HepG2 (cell line): Measurements from ENCODE around the gene TBCEL.

Experiments
- CTCF ChIP-seq: sonication (generic); formaldehyde crosslinking; IDR thresholded peaks from 2 replicates; pipeline ENCODE4 v1.5.0; 2020; ENCODE audit warnings: mild to moderate bottlenecking, missing genetic modification reagents, moderate library complexity
- HCFC1 ChIP-seq: fragments of 150-350 bp; IDR thresholded peaks from 2 replicates; pipeline ENCODE4 v1.6.1; 2014; ENCODE audit warnings: low read depth, low read length
- ZNF10 ChIP-seq: sonication (generic); formaldehyde crosslinking; IDR thresholded peaks from 2 replicates; pipeline ENCODE4 v1.4.0; 2020; ENCODE audit warnings: mild to moderate bottlenecking, low read depth, missing genetic modification reagents, borderline replicate concordance
- ZNF652 ChIP-seq: IDR thresholded peaks from 2 replicates; pipeline ENCODE4 v1.6.1; 2016; ENCODE audit warnings: low read depth, borderline replicate concordance
- TF ChIP-seq, protein P1 (sequence below): sonication (generic); formaldehyde crosslinking; conservative IDR thresholded peaks from 2 replicates; pipeline ENCODE4 v1.4.0; 2020; ENCODE audit warnings: missing genetic modification reagents

DNA sequence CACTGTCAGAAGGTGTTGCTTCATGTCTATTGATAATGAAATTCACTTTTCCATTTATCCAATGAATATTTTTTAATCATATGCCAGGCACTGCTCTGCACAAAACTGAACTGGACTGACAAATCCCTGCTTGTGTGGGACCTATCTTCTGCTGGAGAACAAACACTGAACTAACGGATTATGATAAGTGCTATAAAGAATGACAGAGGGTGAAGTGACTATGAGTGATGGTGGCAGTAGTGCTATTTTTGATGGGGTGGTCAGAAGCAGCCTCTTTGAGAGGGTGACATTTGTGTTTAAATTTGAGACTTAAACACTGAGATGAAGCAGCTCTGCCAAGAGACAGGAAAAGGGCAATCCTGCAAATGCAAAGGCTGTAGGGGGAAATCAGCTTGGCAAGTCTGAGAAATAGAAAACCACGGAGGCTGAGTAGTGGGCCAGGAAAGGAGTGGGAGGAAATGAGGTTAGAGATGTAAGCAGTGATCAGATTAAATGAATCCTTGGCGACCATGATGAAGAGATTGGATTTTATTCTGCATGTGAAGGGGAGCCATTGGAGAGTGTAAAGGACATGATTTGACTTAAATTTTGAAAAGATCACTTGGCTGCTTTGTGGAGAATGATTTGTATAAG, 6.0 kb downstream of the TBCEL start:
- TF ChIP-seq CTCF (CRISPR knock-in tag): no peak
- TF ChIP-seq, protein P1, sequence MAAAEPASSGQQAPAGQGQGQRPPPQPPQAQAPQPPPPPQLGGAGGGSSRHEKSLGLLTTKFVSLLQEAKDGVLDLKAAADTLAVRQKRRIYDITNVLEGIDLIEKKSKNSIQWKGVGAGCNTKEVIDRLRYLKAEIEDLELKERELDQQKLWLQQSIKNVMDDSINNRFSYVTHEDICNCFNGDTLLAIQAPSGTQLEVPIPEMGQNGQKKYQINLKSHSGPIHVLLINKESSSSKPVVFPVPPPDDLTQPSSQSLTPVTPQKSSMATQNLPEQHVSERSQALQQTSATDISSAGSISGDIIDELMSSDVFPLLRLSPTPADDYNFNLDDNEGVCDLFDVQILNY (CRISPR knock-in tag): no peak
- no peak for TF ChIP-seq ZNF10 (CRISPR knock-in tag)
- TF ChIP-seq ZNF652 (CRISPR knock-in tag): no peak
- no peak for TF ChIP-seq HCFC1
